Measurements from ENCODE around the gene RIMKLB.

DNA sequence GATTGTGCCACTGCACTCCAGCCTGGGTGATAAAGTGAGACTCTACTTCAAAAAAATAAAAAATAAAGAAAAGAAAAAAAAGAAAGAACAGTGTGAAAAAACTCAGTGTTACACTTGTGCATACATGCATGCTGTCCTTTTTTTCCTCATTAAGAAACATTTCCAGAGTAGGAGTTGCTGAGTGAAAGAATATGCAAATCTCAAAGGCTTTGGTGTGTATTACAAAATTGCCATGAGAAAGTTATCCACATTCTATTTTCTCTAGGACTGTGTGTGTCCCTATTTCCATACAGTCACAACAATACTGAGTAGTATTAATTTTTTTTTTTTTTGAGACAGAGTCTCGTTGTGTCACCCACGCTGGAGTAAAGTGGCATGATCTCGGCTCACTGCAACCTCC lies 123.8 kb downstream of the RIMKLB start:
- no peak for TF ChIP-seq POLR2A (IDR thresholded peaks at IDR 0.05)
- TF ChIP-seq, protein P1, sequence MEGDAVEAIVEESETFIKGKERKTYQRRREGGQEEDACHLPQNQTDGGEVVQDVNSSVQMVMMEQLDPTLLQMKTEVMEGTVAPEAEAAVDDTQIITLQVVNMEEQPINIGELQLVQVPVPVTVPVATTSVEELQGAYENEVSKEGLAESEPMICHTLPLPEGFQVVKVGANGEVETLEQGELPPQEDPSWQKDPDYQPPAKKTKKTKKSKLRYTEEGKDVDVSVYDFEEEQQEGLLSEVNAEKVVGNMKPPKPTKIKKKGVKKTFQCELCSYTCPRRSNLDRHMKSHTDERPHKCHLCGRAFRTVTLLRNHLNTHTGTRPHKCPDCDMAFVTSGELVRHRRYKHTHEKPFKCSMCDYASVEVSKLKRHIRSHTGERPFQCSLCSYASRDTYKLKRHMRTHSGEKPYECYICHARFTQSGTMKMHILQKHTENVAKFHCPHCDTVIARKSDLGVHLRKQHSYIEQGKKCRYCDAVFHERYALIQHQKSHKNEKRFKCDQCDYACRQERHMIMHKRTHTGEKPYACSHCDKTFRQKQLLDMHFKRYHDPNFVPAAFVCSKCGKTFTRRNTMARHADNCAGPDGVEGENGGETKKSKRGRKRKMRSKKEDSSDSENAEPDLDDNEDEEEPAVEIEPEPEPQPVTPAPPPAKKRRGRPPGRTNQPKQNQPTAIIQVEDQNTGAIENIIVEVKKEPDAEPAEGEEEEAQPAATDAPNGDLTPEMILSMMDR (IDR thresholded peaks at IDR 0.05): no peak
